ENCODE measurements around the gene IRX1.

Gene IRX1

DNA sequence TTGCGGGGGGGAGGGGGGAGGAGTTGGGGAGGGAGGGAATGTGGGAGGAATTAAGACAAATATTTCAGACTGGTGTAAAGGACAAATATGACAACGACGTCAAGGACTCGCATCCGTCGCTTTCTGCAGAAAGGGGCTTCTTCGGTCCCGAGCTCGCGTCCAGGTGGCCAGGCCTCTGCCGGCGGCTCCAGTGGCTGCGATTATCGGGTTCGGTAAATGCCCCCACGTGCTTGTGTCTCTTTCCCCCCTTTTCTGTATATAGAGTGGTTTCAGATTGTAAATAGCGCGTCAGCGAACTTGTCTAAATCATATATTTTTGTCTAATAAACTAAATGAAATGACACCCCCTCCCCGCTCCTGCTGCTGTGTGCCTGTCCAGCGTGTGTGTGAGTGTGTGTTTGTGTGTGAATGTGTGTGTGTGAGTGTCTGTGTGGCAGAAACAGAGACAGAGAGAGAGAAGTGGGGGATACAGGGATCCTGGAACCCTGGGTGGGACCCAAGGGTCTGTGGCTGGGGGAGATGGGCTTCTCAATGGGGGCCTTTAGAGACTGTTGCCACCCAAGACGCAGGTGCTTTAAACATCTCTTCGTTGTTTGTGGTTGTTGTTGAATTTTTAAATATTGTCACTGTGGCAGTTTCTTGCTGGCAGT, 5.6 kb downstream of the IRX1 start:
- no peak for DNase-seq

DNA sequence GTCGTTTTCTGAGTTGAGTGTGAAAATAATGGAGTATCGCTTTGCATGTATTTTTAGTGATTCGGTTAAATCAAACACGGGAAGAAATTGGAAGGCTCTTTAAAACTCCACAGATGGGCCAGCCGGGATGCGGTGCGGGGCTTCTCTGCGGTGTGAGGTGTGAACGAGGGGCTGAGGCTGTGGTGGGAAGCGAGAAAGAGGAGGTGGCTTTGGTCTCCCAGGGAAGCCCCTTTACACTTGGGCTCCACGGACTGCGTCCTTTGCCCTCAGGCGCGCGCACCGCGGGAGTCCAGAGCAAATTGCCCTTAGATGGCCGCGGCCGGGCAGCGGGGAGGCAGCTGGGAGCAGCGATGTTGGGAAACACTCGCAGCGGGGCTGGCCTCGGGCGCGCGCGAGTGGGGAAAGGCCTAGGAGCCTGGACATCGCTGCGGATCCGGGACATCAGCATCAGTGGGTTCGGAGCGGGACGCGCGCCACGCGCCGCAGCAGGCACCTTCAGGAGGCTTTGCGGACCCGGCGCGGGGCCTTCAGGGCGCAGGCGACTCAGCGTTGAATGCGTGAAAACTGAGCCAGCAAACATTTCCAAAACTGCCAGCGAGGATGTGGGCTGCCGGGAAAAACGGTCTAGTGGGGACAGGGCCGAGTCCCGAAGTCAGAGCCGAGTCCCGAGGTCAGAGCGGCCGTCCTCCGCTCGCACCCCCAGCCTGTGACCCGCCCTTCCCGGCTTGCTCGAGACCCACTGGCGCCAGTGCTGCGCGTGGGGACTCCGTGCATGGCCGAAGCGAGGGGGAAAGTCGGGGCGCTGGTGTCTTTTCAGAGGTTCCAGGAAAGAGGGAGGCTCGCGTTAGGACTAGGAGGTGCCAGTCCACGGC, 6.5 kb downstream of the IRX1 start:
- DNase-seq: no peak

DNA sequence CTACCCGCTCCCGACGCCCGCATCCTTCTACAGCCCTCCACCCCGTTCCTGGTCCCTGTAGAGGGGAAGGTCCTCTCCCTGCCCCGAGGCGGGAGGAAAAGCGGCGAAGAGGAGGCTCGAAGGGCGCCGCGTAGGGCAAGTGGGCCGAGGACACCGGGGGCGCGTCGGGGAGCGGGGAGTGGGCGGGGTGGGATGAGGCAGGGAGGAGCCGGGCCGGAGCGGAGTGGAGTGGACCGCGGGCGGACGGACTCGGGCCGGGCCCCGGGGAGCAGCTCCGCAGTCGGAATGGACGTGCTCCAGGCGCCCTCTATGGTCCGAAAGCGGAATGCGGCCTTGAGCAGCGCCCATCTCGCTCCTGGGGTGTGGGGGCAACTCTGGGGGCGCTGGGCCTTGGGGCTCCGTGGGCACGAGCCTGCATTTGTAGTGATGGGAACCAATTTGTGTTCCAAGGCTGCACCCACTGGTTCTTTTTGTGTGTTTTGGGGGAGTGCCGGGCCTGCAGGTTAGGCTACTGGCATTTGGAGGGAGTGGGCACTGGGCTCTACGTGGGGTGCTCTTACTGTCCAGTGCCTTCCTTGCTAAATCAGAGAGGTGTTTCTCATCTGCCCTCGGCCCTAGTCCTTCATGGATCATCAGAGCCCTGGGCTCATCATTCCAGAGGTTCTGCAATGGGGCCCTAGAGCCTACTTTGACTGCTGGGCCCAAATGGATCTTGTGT, 7.3 kb downstream of the IRX1 start:
- no peak for DNase-seq

DNA sequence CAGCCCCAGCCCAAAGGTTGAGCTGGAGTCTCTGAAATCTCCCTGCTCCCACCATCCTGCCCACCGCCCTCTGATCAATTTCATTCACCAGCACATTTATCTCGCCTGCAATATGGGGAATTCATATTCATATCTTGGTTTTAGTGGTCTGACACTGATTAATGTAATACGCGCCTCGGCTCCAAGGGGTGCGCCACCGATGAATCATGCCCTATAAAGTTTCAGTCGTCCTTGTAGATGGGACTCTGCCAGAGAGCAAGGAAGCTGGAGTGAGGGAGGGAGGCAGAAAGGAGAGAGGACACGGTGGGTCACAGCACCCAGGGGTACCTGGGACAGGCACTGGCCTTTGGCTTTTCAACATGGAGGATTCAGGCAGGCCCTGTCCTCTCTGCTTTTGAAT, 8.9 kb downstream of the IRX1 start:
- DNase-seq: no peak

DNA sequence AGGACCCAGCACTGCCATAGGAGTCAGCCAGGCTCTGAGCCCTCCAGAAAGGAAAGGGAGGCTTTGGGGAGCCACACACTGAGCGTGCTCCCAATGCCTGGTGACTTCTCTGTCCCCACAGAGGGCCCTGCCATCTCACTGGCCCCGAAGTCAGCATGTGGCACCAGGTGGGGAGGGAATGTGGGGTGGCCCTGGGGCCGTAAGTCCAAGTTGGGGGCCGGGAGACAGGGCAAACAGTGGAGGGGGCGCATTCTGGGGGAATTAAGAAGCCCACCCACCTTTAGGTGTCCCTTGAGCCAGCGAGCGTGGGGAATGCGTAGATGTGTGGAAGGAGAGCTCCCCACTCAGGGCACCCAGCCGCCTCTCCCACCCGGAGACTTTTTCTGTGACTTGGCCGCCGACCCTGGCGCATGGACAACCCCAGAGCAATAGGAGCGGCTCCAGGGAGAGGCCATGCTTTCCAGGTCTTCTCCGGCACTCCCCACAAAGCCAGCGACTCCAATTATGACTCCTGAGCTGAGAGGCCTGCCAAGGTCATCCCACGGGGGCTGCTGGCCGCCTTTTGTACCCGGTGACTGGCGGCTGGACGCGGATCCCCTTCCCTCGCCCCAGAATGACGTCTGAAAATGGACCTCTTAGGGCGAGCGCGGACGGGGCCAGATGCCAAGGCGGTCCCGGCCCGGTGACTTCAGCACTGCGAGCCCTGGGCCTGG, 9.8 kb downstream of the IRX1 start:
- no peak for DNase-seq

DNA sequence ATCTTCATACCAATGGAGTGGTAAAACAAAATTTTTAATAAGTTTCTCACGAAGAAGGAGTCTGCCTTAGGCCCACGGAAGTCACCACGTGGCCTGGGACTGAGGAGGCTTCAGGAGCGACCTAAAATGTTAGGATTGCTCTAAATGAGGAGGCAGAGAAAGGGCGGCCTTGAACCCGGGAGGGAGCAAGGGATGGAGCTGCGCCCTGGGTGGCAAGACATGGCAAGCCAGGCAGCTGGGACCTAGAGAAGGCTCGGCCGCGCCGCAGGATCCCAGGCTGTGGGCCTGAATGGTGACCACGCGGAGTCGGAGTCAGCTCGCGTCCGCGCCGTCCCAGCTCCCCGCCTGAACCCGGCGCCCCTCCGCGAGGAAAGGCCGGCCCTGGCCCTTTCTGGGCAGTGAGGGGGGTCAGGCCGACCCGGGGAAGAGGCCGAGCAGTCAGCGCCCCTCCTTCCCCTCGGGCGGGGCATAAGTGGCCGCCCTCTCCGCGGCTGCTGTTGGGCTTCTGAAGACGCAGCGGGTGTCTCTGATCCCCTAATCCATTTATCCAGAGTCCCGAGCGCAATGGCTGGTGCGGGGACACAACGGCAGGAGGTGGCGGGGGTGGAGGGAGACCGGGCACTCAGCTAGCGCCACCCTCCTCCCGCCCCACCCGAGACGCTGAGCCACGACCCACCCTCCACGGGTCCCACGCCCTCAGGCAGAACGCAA, 10.6 kb downstream of the IRX1 start:
- no peak for DNase-seq

DNA sequence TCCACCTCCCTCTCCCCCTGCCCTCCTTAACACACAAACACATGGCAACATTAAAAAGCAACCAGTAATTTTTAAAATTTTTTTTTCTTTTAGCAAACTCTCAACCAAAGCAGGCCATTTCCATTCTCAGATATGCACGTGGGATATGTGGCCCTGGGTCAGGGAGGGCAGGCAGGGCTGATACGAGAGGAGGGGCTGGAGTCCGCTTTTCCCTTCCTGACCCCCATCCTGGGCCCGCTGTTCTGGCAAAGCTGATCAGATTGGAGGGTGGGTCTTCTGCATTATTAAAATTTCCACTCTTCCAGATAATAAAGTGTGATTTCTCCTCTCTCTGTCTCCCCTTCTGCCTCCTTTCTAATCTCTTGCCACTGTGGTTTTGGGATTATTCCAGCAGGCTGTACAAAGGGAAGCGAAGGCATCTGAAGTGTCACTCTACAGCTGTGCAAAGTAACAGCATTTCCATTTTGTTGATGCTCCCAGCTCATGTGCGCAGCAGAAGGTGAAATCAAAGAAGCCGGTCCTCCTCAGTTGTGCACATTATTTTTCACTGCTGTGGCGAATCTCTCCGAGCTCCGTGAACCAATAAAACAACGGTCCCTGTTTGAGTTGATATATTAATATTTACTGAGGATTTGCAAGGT, 12.0 kb downstream of the IRX1 start:
- DNase-seq: no peak

DNA sequence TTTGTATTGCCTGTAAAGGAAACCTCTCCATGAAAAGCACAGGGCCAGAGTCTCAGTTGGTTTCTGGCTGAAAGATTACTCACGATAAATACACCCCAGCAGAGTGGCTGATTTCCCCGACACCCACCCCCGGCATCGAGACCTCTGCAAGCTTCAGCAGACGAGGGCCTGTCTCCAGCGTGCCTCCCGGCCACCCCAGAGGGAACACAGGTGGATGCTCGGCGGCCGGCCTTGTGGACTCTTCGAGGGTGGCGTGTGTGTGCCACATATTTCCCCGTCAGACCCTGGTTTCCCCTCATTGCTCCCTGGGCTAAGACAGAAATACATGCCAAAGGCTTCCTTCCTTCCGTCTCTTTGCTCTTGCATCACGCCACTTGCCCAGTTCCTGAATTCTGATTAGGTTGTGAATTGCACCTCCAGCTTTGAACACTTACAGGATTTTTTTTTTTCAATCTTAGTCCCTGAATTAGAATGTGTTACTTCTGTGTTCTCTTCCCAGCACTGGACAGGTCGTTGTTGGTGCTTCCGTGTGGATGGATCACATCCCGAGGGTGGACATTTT, 13.6 kb downstream of the IRX1 start:
- no peak for DNase-seq

DNA sequence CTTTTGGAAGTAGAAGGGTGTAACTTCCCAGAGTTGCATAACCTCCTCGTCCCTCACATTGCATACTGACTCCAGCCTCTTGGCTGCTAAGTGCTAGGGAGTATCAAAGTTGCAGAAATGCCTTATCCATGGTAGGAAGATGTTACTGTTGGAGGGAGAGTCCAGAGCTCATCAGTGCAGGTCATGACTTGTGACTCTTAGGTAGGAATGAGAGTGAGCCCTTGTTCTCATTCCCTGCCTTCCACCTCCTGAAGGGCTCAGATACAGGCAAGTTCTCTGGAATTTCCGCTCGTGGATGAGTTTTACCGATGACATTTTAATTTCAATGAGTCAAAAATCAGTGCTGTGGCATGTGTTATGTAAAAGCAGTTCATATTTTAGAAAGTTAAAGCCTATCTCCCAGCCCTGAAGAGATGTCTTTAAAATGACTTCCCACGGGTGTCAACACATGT, 17.0 kb downstream of the IRX1 start:
- DNase-seq: no peak

DNA sequence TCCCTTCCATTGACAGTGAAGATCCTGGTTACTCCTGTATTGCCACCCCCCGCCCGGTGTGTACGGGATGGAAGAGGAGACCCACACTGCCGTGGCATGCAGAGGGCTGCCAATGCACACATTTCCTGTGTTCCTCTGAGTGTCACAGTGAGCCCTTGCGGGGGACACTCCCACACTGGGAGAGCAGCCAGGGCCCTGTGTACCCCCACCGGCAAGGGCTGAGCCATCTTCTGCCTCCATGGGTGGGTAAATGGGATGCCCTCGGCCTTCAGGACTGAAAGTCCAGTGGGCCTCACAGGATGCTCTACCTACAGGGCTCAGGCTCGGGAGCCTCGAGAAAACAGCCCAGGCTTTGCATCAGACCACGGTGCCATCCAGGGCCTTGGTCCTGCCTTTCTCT, 18.1 kb downstream of the IRX1 start:
- no peak for DNase-seq

DNA sequence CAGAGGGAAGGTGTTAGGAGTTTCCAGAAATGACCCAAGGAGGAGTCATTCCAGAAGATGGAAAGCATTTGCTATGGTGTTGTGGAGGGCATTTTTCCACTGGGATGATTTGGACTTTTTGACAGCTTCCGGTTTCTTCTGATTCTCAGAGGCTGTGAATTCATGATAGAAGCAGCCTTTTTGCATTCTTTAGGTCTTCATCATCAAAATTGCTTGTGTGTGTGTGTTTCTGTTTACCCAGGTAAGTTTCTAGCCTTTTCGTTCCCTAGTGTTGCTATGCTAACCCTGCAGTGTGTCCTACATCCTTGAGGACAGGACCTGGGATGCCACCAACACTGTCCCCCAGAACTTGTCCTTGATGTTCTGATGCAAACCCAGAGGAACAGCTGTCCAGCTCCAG, 19.6 kb downstream of the IRX1 start:
- DNase-seq: no peak

DNA sequence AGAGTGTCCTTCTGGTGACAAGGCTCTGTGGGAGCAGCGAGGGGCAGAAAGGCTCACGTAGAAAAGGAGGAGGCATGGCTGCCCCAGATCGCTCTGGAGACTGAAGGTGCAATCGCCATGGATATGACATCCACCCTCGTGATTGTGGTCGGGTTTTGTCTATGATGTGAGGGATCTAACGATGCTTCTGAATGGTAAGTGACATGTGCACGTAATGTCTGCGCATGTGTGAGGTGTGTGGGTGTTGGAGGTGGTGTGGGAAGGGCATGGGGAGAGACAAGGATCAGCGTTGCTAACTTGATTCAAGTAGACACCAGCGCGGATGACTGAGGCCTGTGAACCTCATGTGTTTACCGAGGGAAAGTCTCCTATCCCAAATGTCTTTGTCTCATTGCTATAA, 20.2 kb downstream of the IRX1 start:
- DNase-seq: no peak

DNA sequence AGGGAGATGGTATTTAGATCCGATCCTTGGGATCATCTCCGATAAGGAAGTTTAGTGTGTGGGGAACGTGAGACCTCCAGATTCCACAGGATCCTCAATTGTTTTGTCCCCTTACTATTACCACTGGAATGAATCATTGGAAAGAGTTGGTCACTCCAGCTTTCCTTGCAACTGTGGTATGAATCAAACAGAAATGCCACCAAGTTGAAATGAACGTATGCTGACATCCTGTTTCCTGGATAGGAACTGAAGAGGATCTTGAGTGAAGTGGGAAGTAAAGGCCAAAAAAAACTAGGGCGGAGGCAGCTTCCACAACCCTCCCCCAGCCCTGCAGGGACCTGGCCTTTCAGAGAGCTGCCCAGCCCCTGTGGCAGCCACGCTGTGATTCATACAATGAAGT, 23.9 kb downstream of the IRX1 start:
- no peak for DNase-seq

DNA sequence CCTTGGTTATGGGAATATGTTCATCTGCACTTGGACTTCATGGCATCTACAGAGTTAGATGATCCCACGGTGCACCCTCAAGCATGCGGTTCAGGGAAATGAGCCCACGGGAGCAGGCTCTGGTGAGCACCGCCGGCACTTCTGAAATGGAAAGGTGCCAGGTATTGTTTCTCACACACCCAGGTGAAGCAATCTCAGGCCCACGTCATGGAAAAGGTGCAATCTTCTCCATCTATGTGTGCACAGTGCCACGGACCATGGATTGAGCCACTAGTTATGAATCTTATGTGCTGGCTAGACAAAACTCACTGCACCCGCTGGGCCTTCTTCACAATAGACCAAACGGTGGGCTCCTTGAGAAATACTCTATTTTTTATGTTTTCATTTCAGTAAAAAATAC, 27.3 kb downstream of the IRX1 start:
- no peak for DNase-seq

DNA sequence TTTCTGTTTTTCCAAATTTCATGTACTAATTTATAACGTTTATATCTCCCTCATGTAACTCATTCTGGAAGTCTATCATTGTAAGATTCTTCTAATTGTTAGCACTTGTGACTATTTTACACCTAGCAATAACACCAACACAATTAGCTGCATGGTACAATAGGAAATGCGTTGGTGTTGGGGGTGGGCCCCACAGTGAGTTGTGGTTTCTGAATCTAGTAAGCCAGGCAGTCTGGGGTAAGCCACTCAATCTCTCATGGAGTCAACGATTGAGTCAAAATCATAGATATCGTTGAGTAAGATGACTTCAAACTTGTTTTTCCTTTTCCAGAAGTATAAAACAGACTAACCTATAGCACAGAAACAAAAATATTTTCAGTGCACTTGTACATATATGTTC, 30.0 kb downstream of the IRX1 start:
- DNase-seq: no peak

DNA sequence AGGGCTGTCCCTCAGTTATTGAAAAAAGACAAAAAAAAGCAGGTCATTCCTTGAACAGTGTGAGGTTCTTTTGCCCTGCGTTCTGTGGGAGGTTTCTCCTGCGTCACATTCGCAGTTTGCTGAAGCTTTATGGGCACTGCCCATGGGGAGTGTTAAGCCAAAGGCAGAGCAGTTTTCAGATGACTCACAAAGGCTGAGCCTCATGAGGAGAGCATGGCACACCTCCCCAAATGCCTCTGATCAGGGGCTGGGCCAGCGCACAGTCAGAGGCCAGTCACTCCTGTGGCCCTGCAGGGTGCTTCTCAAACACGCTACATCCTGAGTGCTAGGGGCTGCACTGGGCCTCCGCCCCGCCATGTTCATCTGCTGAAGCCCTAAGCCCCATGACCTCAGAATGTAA, 38.4 kb downstream of the IRX1 start:
- DNase-seq: no peak

DNA sequence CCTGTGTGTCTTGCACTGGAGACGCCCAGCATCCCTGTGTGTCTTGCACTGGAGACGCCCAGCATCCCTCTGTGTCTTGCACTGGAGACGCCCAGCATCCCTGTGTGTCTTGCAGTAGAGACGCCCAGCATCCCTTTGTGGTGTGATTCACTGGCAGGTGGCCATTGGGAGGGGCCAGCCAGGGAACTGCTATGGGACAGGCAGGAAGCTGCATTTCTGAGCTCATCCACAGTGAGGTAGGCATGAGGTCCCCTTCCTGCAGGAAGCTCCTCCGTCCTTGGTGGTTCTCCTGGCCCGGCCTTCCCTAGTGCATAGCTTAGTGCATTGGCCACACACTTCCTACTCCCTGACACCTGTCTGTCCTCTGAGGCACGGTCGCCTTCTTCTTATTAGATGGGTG, 43.5 kb downstream of the IRX1 start:
- DNase-seq: no peak

DNA sequence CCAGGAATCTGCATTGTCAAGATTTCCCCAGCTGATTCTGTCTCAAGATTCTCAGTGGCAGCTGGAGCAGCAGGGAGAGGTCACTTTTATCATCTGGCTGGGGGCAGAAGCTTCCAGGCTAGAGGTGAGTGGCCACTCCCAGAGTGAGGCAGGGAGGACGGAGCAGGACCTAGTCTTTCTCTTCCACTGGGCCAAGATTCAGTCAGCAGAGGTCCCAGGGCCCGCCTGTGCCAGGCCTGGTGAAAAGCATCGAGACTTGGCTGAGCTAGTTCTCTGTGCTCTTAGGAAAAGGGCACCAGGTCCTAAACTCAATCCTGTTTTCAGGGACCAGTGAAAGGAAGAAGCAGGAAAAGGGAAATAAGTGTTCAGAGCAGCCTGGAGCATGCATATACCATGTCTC, 46.6 kb downstream of the IRX1 start:
- DNase-seq: no peak

DNA sequence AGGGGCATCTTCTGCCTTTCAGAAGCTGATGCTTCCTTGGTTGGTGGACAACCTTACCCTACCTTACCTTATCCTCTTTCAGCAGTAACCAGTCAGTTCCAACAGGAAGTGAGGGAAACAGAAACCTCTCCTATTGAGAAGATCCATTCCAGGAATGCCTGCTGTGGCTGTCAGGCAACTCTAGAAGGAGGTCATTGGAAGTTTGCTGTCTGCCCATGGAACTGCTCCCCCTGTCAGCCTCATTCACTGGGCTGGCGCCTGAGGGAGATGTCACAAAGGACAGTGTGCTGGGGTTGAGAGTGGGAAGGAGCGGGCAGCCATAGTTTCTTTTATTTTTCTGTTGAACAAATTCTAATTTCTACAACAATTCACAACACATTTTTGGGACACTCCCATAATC, 54.7 kb downstream of the IRX1 start:
- DNase-seq: no peak

DNA sequence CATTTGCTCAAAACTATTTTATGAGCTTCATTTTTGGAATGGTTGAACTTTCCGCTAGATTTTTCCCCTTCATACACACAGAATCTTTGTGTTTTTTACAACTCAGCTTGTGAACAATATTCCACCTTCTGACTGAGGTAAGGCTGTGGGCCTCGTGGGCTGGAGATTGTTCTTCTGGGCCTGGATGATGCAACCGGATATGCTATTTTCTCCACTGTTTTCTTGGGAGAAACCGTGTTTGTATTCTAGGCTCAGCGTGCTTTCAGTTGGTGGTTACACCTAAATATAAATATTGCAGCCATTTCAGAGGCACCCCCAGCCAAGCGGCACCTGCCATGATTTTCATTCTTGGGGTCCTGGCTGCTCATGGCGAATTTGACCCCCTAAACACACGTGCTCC, 55.2 kb downstream of the IRX1 start:
- no peak for DNase-seq
